ENCODE results near the gene IDH3G.

DNA sequence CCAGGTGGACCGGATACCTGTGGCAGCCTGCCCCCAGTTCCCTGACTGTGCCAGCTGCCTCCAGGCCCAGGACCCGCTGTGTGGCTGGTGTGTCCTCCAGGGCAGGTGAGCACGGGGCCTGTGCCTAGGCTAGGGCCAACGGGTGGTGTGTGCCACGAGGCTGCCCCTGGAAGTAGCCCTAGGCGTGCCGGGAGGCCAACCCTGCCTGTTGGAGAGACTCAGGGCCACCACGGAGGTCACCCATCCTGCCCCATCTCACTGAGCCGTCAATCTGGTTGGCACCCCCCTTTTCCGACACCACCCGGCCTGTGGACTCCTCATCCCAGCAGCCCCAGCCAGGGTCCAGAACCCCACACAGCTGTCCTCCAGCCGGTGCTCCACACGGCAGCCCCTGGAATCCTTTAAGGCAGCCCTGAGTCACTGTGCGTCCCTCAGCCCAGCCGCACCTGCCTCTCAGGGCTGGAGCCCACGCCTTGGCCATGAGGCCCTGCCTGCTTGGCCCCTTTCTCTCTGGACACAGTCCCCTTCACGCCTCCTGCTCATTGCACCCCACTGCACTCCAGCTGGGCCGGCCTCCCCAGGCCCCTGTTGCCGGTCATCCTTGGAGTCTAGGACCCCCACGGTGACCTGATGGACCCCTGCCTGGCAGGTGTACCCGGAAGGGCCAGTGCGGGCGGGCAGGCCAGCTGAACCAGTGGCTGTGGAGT, 24.9 kb downstream of the IDH3G start:
- no peak for TF ChIP-seq GATA3 (IDR thresholded peaks at IDR 0.05; ENCODE audit: low read depth, low read length)
- TF ChIP-seq GATA2 (IDR thresholded peaks at IDR 0.05; ENCODE audit: low read depth, low read length), result no peak
